ENCODE results near the gene CACUL1. TPM values are rescaled to one million over a fixed set of nuclear protein-coding genes. Genes with fewer than 3 reads are reported as not detected.

CACUL1 gene
- total RNA-seq, 2 experiments from 2014 or later, result 28.6 to 34.8 TPM

DNA sequence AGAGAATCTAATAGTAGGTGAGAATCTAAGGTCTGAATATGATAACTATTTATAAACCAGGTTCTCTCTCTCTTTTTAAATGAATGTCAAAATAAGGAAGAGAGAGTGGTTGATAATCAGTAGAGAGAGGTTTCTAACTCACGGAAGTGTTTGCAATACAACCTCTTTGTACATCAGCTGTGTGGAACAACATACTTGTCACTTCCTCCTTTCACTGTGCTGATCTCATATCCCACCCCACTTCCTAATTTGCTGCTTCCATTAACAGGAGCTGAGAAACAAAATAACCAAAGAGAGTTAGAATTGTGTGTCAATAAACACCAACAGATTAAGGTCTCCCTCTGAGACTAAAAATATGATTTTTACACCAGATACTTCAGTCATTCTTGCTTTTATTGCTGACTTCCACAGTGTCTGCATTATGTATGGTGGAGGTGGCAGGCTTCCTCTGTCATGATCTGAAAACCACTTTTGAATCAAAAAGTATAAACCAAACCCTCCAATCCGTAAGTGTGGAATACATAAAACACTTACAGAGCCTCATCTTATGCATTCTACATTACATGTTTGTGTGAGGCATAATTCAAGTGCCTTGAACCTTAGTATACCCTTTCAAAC lies 25.0 kb downstream of the CACUL1 start:
- no peaks in the 10 kb centered on the region for H3K27me3 Mint-ChIP-seq
- peaks cover 9% of the 10 kb centered on the region for H3K36me3 Mint-ChIP-seq
- DNase-seq, result no peak
- H3K4me3 Mint-ChIP-seq, result no peak overlapping the region
- H3K9me3 Mint-ChIP-seq, result no peaks in the 10 kb centered on the region
- H3K4me1 Mint-ChIP-seq, result peaks cover 53% of the 10 kb centered on the region
- peak overlapping the region; percentile 0 for H3K27ac Mint-ChIP-seq

DNA sequence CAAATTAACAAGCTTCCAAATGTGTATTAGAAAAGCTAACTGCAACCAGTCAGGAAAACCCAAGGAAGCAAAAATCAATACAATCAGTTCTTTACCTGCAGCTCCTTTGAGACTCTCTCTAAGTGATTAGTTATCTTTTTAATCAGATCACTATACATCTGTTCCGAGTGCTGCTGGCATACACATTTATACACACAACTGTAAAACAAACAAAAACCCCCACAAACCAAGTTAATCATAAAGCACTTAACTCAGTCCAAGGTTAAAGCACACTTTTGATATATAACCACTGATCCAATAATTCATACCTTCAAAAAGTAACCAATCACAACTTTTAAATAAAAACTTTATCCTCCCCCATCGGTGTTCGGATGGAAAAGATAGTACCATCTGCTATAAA lies 25.6 kb downstream of the CACUL1 start:
- DNase-seq, result no peak
- Mint-ChIP-seq H3K27me3 (no peaks in the 10 kb centered on the region), H3K4me3 (no peak overlapping the region), H3K27ac (peak overlapping the region; percentile 0), H3K4me1 (peaks cover 48% of the 10 kb centered on the region), H3K36me3 (peaks cover 9% of the 10 kb centered on the region), H3K9me3 (no peaks in the 10 kb centered on the region)

DNA sequence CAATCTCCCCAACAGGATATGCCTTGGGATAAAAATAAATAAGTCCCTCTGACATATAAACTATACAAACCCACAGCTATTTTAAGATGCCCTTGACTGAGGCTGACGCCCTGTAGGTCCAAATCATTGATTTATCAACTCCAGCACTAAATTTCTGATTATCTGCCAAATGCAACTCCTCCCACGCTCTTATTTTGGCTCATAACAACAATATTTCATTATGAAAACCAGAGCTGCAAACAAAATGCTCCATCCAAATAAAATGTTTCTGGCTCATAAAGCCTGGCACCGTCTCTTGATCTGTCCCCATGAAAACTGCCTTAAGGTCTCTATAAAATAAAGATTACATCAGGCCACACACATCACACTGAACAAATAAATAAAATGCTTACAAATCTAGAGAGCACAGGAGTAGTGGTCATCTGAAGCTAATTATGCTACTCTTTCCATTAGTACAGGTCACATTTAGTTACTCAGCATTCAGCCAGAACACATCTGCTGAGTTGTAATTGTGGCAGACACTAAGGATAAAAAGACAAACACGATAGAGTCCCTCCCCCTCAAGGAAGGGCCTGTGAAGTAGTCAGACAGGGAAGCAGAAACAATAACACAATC lies 28.8 kb downstream of the CACUL1 start:
- H3K27ac Mint-ChIP-seq, result no peak overlapping the region
- DNase-seq, result no peak
- peaks cover 2% of the 10 kb centered on the region for H3K36me3 Mint-ChIP-seq
- no peak overlapping the region for H3K4me3 Mint-ChIP-seq
- H3K27me3 Mint-ChIP-seq, result no peaks in the 10 kb centered on the region
- H3K4me1 Mint-ChIP-seq, result peaks cover 19% of the 10 kb centered on the region
- H3K9me3 Mint-ChIP-seq, result no peaks in the 10 kb centered on the region

DNA sequence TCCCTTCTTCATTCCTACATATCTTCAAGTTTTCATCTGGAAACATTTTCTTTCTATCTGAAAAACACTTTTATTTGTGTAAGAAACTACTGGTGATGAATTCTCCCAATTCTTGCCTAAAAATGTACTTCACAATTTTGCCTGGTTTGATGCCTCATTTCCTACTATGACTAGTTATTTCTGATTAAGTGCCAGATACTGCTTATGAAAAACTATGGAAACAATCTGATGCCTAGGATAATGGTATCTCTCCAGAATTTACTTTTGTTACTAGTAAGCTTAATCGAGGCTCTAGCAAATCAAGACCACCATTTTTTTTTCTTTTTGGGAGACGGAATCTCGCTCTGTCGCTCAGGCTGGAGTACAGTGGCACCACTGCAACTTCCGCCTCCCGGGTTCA lies 31.3 kb downstream of the CACUL1 start:
- H3K9me3 Mint-ChIP-seq, result no peaks in the 10 kb centered on the region
- no peak overlapping the region for H3K27ac Mint-ChIP-seq

DNA sequence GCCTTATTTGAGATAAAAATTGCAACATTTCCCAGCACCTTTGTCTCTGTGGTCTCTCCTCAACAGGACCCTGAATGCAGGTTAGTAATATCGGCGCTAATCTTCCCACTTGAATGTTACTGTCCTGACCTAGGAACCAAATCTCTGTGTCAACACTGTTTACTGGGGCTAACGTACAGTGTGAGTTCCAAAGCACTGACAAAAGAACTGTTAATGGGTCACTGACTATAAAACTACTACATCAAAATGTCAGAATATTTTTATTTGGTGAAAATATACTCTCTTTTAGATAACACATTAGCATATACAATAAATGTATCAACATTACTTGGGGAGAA lies 33.3 kb downstream of the CACUL1 start:
- no peaks in the 10 kb centered on the region for H3K9me3 Mint-ChIP-seq
- no peaks in the 10 kb centered on the region for H3K27me3 Mint-ChIP-seq
- no peak overlapping the region for H3K27ac Mint-ChIP-seq
- peaks cover 3% of the 10 kb centered on the region for H3K36me3 Mint-ChIP-seq
- no peak overlapping the region for H3K4me3 Mint-ChIP-seq
- DNase-seq, result no peak
- peaks cover 5% of the 10 kb centered on the region for H3K4me1 Mint-ChIP-seq

More for the DNA sequence above, 31.3 kb downstream of the CACUL1 start:
- DNase-seq, result no peak
- Mint-ChIP-seq H3K4me1 (peaks cover 5% of the 10 kb centered on the region), H3K27me3 (no peaks in the 10 kb centered on the region), H3K4me3 (no peak overlapping the region), H3K36me3 (no peaks in the 10 kb centered on the region)

DNA sequence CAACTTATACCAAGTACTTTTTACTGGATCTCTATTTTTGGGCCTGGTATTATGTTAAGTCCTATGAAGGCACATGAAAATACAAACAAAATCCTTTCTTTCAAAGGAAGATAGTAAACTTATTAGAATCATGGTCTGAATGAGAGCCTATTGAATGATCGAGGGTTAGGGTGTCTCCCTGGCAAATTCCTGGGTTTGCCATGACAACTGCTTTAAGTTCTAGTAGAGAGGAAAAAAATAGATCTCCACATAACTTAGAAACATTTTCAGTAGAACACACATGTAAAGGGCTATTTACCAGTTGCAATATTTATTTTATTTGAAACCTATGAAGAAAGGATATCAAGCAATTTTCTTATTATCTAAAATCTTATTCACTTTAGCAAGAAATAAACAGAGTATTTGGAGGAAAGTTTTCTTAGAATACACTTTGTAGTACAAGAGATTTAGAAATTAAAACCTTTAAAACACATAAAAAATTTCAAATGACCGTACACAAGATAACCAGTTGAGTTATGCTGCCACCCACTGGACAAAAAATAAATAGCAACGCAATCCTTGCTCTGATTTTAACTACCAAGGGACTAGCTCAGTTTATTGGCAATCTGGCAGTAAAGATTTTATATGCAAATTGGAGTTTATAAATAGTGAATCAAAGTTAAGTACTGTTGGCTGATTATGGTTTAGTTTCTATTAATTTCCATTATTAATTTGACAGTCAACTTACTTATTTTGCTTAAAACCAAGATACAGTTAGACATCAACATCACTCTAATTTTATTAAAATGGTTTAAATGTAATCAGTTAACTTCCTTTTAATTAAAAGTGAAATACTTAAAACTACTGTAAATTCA lies 33.9 kb downstream of the CACUL1 start:
- Mint-ChIP-seq H3K27ac (no peak overlapping the region), H3K4me1 (peaks cover 5% of the 10 kb centered on the region), H3K27me3 (no peaks in the 10 kb centered on the region), H3K9me3 (no peaks in the 10 kb centered on the region), H3K4me3 (no peak overlapping the region), H3K36me3 (peaks cover 3% of the 10 kb centered on the region)
- DNase-seq, result peak; percentile 27

DNA sequence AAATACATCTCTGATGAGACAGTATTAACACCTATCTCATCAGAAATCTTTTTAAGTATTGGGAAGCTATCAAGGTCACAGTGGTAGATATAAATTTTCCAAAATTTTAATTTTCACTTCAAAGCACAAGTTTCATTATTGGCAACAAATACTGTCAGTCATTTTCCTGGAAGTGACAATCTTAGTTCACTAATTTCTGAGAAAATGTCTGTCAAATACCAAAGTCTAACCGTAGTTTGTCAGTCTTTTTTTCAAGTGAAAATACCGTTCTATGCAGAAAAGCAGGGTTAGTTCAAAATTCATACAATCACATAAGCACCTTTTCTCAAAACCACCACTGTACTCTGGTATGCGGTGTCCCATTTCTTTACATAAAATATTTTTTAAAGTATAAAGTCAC lies 40.4 kb downstream of the CACUL1 start:
- Mint-ChIP-seq H3K27ac (no peak overlapping the region), H3K4me3 (no peak overlapping the region), H3K36me3 (peaks cover 3% of the 10 kb centered on the region), H3K27me3 (no peaks in the 10 kb centered on the region), H3K9me3 (no peaks in the 10 kb centered on the region), H3K4me1 (peaks cover 8% of the 10 kb centered on the region)
- DNase-seq, result no peak

DNA sequence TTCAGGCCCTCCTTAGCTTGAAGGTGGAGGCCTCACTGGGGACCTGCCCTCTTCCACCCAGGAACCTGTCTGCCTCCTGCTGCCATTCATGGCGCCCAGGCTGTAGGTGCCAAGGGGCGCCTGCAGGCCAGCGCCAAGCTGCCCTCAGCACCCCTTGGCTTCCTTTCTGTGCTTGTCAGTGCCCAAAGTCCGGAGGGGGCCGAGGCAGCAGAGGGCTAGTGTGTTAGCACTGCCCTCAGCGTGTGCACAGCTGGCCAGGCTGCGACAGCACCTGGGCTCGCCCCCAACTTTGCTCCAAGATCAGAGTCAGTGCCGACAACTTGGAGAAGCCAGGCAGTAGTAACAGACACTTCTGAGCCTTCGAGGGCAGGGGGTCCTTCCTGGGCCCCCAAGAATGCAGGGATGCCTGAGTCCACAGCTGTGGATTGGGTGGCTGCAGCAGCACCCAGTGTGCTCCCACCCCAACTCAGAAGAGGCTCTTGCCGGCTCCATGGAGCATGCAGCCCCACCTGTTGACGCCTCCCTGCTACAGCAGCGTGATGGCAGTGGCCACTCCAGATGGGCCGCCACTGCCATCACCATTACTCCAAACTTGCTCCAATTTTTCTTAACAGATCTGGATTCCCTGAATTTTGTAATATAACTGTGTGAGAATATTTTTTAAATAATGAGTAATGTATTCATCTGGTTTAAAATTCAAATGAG lies 41.7 kb downstream of the CACUL1 start:
- peaks cover 5% of the 10 kb centered on the region for H3K4me1 Mint-ChIP-seq
- no peak for DNase-seq

DNA sequence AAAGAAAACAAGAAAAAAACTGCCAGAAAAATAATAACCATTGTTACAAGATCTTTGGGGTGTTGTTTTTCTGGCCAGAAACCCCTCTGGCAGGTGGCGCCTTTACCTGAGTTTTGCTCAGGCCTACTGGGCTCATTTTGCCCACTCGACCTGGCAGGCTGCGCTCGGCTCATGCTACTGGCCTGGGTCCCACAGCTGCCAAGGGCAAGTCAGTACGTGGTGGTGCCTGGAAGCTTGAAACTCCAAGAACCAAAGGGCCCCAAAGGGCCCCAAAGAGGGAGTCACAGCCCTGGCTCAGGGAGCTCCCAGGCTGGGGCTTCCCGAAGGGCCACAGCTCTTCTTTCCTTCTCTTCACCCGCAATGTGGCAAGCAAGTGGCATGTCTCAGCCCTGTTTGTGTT lies 42.7 kb downstream of the CACUL1 start:
- H3K4me1 Mint-ChIP-seq, result peaks cover 5% of the 10 kb centered on the region
- H3K9me3 Mint-ChIP-seq, result no peaks in the 10 kb centered on the region
- H3K36me3 Mint-ChIP-seq, result peaks cover 6% of the 10 kb centered on the region
- H3K27ac Mint-ChIP-seq, result no peak overlapping the region
- no peak overlapping the region for H3K4me3 Mint-ChIP-seq
- no peak for DNase-seq
- no peaks in the 10 kb centered on the region for H3K27me3 Mint-ChIP-seq

More for the DNA sequence above, 41.7 kb downstream of the CACUL1 start:
- Mint-ChIP-seq H3K9me3 (no peaks in the 10 kb centered on the region), H3K27me3 (no peaks in the 10 kb centered on the region), H3K27ac (no peak overlapping the region), H3K4me3 (no peak overlapping the region), H3K36me3 (peaks cover 3% of the 10 kb centered on the region)

DNA sequence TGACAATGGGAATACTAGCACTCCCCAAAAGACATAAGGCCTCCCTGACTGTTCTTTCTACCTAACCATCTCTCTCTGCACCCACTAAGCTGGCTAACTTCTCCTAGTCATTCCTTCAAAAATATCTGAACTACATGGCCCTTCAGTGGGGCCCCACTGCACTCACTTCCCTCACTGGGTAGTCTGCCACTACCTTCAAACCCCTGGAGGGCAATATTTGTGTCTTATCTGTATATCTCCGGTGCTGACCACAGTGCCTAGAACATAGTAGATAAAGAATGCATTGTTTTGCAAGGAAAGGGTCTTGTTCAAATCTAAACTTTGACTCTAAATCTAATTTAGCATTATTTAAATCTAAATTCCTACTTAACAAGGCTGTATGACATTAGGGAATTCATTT lies 44.3 kb downstream of the CACUL1 start:
- Mint-ChIP-seq H3K4me3 (no peak overlapping the region), H3K27ac (no peak overlapping the region), H3K9me3 (no peaks in the 10 kb centered on the region), H3K36me3 (peaks cover 12% of the 10 kb centered on the region), H3K27me3 (no peaks in the 10 kb centered on the region), H3K4me1 (peaks cover 8% of the 10 kb centered on the region)
- no peak for DNase-seq

DNA sequence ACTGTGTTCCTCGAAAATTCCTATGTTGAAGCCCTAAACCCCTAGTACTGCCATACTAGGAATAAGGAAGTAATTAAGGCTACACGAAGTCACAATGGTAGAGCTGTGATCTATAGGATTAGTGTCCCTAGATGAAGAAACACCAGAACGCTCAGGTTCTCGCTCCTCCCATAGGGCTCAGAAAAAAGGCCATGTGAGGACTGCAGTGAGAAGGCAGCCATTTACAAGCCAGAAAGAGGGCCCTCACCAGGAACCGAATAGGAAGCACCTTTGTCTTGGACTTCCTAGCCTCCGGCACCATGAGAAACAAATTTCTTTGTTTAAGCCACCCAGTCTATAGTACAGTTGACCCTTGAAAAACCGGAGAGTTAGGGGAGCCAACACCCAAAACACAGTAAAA lies 46.2 kb downstream of the CACUL1 start:
- Mint-ChIP-seq H3K27ac (no peak overlapping the region), H3K4me3 (no peak overlapping the region), H3K27me3 (no peaks in the 10 kb centered on the region), H3K4me1 (peaks cover 4% of the 10 kb centered on the region), H3K9me3 (no peaks in the 10 kb centered on the region), H3K36me3 (peaks cover 12% of the 10 kb centered on the region)
- DNase-seq, result no peak

DNA sequence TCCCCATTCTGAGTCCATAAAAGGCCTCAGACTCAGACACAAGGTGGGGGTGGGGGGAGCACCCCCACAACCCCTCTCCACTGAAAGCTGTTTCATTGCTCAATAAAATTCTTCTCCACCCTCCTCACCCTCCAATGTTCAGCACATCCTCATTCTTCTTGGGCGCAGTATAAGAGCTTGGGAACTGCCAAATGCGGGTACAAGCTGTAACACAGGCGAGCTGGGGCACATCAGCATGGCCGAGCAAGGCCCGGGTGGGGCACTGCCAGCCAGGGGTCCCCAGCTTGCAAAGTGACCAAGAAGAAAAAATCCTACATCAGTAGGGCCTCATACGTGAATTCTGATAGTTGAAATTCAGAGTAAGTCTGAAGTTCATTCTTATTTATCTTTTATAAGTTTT lies 50.1 kb downstream of the CACUL1 start:
- Mint-ChIP-seq H3K4me3 (no peak overlapping the region), H3K36me3 (peaks cover 25% of the 10 kb centered on the region), H3K27ac (no peak overlapping the region), H3K27me3 (no peaks in the 10 kb centered on the region), H3K9me3 (no peaks in the 10 kb centered on the region), H3K4me1 (peaks cover 27% of the 10 kb centered on the region)
- no peak for DNase-seq

DNA sequence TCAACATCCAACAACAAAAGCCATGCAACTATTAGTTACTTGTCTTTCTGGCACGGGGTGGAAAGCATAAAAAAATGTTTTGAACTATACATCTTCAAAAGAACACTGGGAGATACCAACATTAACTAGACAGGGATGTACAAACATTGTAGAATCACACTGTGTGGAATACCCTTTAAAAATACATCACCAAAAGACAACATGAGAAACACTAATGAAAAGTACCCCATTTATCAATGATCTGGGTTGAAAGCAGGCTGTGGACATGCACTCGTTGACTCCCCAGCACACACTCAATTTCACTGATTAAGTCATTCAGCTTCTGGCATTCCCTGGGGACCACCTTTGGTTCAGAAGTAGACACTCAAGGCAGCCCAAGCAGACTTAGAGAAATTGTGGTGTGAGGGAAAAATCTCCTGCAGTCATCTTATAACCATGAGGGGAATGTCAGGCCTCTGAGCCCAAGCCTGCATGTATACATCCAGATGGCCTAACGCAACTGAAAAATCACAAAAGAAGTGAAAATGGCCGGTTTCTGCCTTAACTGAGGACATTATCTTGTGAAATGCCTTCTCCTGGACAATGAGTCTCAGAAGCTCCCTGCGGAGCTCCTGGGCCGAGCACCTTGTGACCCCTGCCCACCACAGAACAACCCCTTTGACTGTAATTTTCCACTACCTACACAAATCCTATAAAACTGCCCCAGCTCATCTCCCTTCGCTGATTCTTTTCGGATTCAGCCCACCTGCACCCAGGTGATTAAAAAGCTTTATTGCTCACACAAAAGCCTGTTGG lies 53.0 kb downstream of the CACUL1 start:
- no peak for DNase-seq
- Mint-ChIP-seq H3K27ac (no peak overlapping the region), H3K4me1 (peaks cover 49% of the 10 kb centered on the region), H3K27me3 (no peaks in the 10 kb centered on the region), H3K4me3 (no peak overlapping the region), H3K9me3 (no peaks in the 10 kb centered on the region), H3K36me3 (peaks cover 27% of the 10 kb centered on the region)

DNA sequence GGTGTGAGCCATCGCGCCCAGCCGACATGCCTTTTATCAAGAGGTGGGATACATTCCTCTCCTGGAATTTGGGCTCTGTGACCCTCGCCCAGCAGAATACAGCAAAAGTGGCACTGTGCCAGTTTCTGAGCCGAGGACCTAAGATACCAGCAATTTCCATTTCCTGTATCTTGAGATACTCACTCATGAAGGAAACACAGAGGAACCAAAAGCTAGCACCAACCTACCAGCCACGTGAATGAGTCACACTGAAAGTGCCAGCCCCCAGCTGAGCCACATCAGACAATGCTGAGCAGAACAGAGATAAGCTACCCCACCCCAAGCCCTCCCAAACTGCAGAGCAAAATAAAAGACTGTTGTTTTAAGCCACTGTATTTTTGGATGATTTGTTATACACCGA lies 56.3 kb downstream of the CACUL1 start:
- peak overlapping the region; percentile 51 for H3K4me3 Mint-ChIP-seq
- H3K36me3 Mint-ChIP-seq, result peaks cover 26% of the 10 kb centered on the region
- peak; percentile 75 for DNase-seq
- H3K9me3 Mint-ChIP-seq, result no peaks in the 10 kb centered on the region
- H3K4me1 Mint-ChIP-seq, result peaks cover 54% of the 10 kb centered on the region
- H3K27me3 Mint-ChIP-seq, result no peaks in the 10 kb centered on the region
- H3K27ac Mint-ChIP-seq, result peak overlapping the region; percentile 52

All from activated naive CD8-positive, alpha-beta T cell treated with anti-CD3 and anti-CD28 coated beads for 36 hours (primary cell).